SK-N-SH treated with all-trans-retinoic acid at 6 μM for 48 hours (cell line): ENCODE measurements around the gene DNAH9.
A peak's percentile ranks its signal among the peaks of the same experiment; 100 is the strongest.

Experiments
- ATAC-seq: fragments of 200-7000 bp; cut with Tn5 transposase; 3 replicates; pipeline ENCODE4 v1.9.1; 2020; ENCODE audit warnings: mild to moderate bottlenecking, moderate library complexity
- ARNTL ChIP-seq: fragments of 450-650 bp; formaldehyde crosslinking; IDR thresholded peaks from 2 replicates; pipeline ENCODE4 v1.5.0; 2020; ENCODE audit warnings: low read depth, mild to moderate bottlenecking, moderate library complexity, borderline replicate concordance
- CSDC2 ChIP-seq: fragments of 250-450 bp; sonication (Bioruptor Pico); IDR thresholded peaks from 2 replicates; pipeline ENCODE4 v1.5.0; 2020; ENCODE audit warnings: mild to moderate bottlenecking, moderate library complexity
- ESRRG ChIP-seq: fragments of 250-450 bp; sonication (Bioruptor Pico); IDR thresholded peaks from 2 replicates; pipeline ENCODE4 v1.6.1; 2021; ENCODE audit warnings: mild to moderate bottlenecking
- GLIS3 ChIP-seq: fragments of 250-450 bp; sonication (Bioruptor Pico); IDR thresholded peaks from 2 replicates; pipeline ENCODE4 v1.5.0; 2020; ENCODE audit warnings: mild to moderate bottlenecking, moderate library complexity
- ISL1 ChIP-seq: fragments of 250-450 bp; sonication (Bioruptor Pico); IDR thresholded peaks from 2 replicates; pipeline ENCODE4 v2.1.2; 2022; ENCODE audit warnings: mild to moderate bottlenecking, moderate library complexity
- OSR1 ChIP-seq: fragments of 250-450 bp; sonication (Bioruptor Pico); IDR thresholded peaks from 2 replicates; pipeline ENCODE4 v1.8.0; 2022; ENCODE audit warnings: moderate library complexity, mild to moderate bottlenecking, inconsistent platforms
- RARB ChIP-seq: fragments of 250-450 bp; sonication (Bioruptor Pico); IDR thresholded peaks from 2 replicates; pipeline ENCODE4 v1.8.0; 2021; ENCODE audit warnings: mild to moderate bottlenecking, moderate library complexity
- SNAI2 ChIP-seq: fragments of 250-450 bp; sonication (Bioruptor Pico); IDR thresholded peaks from 2 replicates; pipeline ENCODE4 v1.5.0; 2020; ENCODE audit warnings: mild to moderate bottlenecking, moderate library complexity
- TCF4 ChIP-seq: fragments of 250-450 bp; sonication (Bioruptor Pico); IDR thresholded peaks from 2 replicates; pipeline ENCODE4 v1.8.0; 2021; ENCODE audit warnings: mild to moderate bottlenecking, moderate library complexity, borderline replicate concordance
- TOX ChIP-seq: fragments of 250-450 bp; sonication (Bioruptor Pico); IDR thresholded peaks from 2 replicates; pipeline ENCODE4 v1.8.0; 2021; ENCODE audit warnings: mild to moderate bottlenecking, moderate library complexity, borderline replicate concordance
- ZC3H10 ChIP-seq: fragments of 250-450 bp; sonication (Bioruptor Pico); IDR thresholded peaks from 2 replicates; pipeline ENCODE4 v1.5.1; 2021; ENCODE audit warnings: mild to moderate bottlenecking, moderate library complexity
- ZFP3 ChIP-seq: fragments of 250-450 bp; sonication (Bioruptor Pico); IDR thresholded peaks from 2 replicates; pipeline ENCODE4 v1.5.0; 2020; ENCODE audit warnings: mild to moderate bottlenecking, moderate library complexity
- ZFP30 ChIP-seq: fragments of 450-650 bp; formaldehyde crosslinking; IDR thresholded peaks from 2 replicates; pipeline ENCODE4 v1.5.0; 2022; ENCODE audit warnings: mild to moderate bottlenecking, moderate library complexity
- ZNF565 ChIP-seq: fragments of 450-650 bp; formaldehyde crosslinking; conservative IDR thresholded peaks from 2 replicates; pipeline ENCODE4 v1.5.0; 2020; ENCODE audit warnings: low read depth, mild to moderate bottlenecking, moderate library complexity
- ZNF70 ChIP-seq: fragments of 450-650 bp; formaldehyde crosslinking; IDR thresholded peaks from 2 replicates; pipeline ENCODE4 v1.5.0; 2020; ENCODE audit warnings: mild to moderate bottlenecking, moderate library complexity
- ZNF8 ChIP-seq: fragments of 450-650 bp; formaldehyde crosslinking; IDR thresholded peaks from 2 replicates; pipeline ENCODE4 v1.5.0; 2020; ENCODE audit warnings: mild to moderate bottlenecking, moderate library complexity
- TF ChIP-seq, protein P1 (sequence below): fragments of 250-450 bp; sonication (Bioruptor Pico); IDR thresholded peaks from 2 replicates; pipeline ENCODE4 v1.5.1; 2021; ENCODE audit warnings: mild to moderate bottlenecking, moderate library complexity
- TF ChIP-seq, protein P2 (sequence below): fragments of 250-450 bp; sonication (Bioruptor Pico); IDR thresholded peaks from 2 replicates; pipeline ENCODE4 v1.5.1; 2020; ENCODE audit warnings: low read depth, mild to moderate bottlenecking, moderate library complexity
- TF ChIP-seq, protein P3 (sequence below): fragments of 250-450 bp; sonication (Bioruptor Pico); IDR thresholded peaks from 2 replicates; pipeline ENCODE4 v1.8.0; 2021; ENCODE audit warnings: low read depth, mild to moderate bottlenecking, moderate library complexity, borderline replicate concordance
- TF ChIP-seq, protein P4 (sequence below): fragments of 250-450 bp; sonication (Bioruptor Pico); IDR thresholded peaks from 2 replicates; pipeline ENCODE4 v1.8.0; 2020; ENCODE audit warnings: mild to moderate bottlenecking, moderate library complexity, borderline replicate concordance
- TF ChIP-seq, protein P5 (sequence below): fragments of 250-450 bp; sonication (Bioruptor Pico); IDR thresholded peaks from 2 replicates; pipeline ENCODE4 v1.5.0; 2020; ENCODE audit warnings: mild to moderate bottlenecking, moderate library complexity

The DNAH9 gene, protein sequence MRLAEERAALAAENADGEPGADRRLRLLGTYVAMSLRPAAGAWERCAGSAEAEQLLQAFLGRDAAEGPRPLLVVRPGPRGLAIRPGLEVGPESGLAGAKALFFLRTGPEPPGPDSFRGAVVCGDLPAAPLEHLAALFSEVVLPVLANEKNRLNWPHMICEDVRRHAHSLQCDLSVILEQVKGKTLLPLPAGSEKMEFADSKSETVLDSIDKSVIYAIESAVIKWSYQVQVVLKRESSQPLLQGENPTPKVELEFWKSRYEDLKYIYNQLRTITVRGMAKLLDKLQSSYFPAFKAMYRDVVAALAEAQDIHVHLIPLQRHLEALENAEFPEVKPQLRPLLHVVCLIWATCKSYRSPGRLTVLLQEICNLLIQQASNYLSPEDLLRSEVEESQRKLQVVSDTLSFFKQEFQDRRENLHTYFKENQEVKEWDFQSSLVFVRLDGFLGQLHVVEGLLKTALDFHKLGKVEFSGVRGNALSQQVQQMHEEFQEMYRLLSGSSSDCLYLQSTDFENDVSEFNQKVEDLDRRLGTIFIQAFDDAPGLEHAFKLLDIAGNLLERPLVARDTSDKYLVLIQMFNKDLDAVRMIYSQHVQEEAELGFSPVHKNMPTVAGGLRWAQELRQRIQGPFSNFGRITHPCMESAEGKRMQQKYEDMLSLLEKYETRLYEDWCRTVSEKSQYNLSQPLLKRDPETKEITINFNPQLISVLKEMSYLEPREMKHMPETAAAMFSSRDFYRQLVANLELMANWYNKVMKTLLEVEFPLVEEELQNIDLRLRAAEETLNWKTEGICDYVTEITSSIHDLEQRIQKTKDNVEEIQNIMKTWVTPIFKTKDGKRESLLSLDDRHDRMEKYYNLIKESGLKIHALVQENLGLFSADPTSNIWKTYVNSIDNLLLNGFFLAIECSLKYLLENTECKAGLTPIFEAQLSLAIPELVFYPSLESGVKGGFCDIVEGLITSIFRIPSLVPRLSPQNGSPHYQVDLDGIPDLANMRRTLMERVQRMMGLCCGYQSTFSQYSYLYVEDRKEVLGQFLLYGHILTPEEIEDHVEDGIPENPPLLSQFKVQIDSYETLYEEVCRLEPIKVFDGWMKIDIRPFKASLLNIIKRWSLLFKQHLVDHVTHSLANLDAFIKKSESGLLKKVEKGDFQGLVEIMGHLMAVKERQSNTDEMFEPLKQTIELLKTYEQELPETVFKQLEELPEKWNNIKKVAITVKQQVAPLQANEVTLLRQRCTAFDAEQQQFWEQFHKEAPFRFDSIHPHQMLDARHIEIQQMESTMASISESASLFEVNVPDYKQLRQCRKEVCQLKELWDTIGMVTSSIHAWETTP (N-terminal part only)

DNA sequence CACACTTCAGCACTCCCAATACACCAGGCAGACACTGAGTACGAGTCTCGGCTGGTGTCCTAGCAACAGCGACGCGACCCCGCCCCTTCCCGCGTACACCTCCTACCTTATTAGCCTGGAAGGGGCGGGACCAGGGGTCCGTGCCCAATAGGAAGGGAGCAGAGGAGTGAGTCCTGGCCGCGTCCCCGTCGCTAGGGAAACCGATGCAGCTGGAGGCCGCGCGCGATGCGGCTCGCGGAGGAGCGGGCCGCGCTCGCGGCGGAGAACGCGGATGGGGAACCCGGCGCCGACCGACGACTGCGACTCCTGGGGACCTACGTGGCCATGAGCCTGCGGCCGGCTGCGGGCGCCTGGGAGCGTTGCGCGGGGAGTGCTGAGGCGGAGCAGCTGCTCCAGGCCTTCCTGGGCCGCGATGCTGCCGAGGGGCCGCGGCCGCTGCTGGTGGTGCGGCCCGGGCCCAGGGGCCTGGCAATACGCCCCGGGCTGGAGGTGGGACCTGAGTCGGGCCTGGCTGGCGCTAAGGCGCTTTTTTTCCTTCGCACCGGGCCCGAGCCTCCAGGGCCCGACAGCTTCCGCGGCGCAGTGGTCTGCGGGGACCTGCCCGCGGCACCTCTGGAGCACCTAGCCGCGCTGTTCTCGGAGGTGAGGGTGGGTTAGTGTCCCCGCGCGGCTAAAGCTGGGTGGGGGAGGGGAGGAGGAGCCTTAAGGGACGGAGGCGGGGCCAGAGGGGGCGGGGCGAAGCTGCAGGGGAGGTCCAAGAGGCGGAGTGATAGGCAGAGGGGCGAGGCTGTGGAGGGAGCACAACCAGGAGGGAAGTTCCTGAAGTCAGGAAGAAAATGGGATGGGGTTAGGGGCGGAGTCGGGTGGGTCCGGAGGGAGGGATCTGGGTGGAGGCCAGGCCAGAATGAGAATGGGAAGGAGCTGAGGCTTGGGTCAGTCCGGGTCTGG is at the start of gene DNAH9:
TSS of gene DNAH9 (plus strand) at position 197 of the 948 bp plus-strand sequence. CDS start at position 226, 29 bp downstream.
- TF ChIP-seq GLIS3 (CRISPR knock-in tag) (no peak), ZNF8 (CRISPR knock-in tag) (no peak), TCF4 (CRISPR knock-in tag) (no peak), ZFP30 (CRISPR knock-in tag) (no peak), ARNTL (no peak), OSR1 (CRISPR knock-in tag) (no peak), ZNF565 (CRISPR knock-in tag) (no peak), ZFP3 (no peak), TOX (no peak), ESRRG (CRISPR knock-in tag) (no peak), RARB (CRISPR knock-in tag) (no peak), ZC3H10 (CRISPR knock-in tag) (no peak), ISL1 (CRISPR knock-in tag) (no peak), SNAI2 (CRISPR knock-in tag) (no peak)
- TF ChIP-seq, protein P1, sequence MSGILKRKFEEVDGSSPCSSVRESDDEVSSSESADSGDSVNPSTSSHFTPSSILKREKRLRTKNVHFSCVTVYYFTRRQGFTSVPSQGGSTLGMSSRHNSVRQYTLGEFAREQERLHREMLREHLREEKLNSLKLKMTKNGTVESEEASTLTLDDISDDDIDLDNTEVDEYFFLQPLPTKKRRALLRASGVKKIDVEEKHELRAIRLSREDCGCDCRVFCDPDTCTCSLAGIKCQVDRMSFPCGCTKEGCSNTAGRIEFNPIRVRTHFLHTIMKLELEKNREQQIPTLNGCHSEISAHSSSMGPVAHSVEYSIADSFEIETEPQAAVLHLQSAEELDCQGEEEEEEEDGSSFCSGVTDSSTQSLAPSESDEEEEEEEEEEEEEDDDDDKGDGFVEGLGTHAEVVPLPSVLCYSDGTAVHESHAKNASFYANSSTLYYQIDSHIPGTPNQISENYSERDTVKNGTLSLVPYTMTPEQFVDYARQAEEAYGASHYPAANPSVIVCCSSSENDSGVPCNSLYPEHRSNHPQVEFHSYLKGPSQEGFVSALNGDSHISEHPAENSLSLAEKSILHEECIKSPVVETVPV (CRISPR knock-in tag): no peak
- TF ChIP-seq, protein P2, sequence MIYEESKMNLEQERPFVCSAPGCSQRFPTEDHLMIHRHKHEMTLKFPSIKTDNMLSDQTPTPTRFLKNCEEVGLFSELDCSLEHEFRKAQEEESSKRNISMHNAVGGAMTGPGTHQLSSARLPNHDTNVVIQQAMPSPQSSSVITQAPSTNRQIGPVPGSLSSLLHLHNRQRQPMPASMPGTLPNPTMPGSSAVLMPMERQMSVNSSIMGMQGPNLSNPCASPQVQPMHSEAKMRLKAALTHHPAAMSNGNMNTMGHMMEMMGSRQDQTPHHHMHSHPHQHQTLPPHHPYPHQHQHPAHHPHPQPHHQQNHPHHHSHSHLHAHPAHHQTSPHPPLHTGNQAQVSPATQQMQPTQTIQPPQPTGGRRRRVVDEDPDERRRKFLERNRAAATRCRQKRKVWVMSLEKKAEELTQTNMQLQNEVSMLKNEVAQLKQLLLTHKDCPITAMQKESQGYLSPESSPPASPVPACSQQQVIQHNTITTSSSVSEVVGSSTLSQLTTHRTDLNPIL (CRISPR knock-in tag): no peak
- TF ChIP-seq, protein P3, sequence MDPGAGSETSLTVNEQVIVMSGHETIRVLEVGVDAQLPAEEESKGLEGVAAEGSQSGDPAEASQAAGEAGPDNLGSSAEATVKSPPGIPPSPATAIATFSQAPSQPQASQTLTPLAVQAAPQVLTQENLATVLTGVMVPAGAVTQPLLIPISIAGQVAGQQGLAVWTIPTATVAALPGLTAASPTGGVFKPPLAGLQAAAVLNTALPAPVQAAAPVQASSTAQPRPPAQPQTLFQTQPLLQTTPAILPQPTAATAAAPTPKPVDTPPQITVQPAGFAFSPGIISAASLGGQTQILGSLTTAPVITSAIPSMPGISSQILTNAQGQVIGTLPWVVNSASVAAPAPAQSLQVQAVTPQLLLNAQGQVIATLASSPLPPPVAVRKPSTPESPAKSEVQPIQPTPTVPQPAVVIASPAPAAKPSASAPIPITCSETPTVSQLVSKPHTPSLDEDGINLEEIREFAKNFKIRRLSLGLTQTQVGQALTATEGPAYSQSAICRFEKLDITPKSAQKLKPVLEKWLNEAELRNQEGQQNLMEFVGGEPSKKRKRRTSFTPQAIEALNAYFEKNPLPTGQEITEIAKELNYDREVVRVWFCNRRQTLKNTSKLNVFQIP (CRISPR knock-in tag): no peak
- TF ChIP-seq, protein P4, sequence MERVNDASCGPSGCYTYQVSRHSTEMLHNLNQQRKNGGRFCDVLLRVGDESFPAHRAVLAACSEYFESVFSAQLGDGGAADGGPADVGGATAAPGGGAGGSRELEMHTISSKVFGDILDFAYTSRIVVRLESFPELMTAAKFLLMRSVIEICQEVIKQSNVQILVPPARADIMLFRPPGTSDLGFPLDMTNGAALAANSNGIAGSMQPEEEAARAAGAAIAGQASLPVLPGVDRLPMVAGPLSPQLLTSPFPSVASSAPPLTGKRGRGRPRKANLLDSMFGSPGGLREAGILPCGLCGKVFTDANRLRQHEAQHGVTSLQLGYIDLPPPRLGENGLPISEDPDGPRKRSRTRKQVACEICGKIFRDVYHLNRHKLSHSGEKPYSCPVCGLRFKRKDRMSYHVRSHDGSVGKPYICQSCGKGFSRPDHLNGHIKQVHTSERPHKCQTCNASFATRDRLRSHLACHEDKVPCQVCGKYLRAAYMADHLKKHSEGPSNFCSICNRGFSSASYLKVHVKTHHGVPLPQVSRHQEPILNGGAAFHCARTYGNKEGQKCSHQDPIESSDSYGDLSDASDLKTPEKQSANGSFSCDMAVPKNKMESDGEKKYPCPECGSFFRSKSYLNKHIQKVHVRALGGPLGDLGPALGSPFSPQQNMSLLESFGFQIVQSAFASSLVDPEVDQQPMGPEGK: no peak
- ATAC-seq: peak; percentile 65; the same call in 1 of the 3 replicates

DNA sequence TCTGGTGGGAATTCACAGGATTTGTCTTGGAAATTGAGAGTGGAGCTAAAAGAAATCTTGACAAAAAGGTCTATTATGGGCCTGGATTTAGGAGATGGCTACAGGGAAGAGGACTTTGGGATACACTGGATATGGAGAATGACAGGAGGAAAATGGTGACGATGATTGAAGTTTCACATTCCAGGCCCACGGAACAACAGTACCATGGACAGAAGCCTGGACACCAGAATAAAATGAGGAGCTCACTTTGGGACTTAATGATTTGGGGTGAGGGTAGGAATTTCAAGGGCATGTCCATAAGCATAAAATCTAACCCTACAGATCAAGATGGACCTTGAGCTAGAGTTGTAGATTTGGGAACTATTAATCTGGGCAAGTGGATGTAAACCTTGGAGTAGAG is 47.8 kb upstream of the DNAH9 start:
- TF ChIP-seq ZNF565 (CRISPR knock-in tag): no peak
- no peak for TF ChIP-seq ZNF70 (CRISPR knock-in tag)
- TF ChIP-seq ZFP3: no peak
- TF ChIP-seq, protein P5, sequence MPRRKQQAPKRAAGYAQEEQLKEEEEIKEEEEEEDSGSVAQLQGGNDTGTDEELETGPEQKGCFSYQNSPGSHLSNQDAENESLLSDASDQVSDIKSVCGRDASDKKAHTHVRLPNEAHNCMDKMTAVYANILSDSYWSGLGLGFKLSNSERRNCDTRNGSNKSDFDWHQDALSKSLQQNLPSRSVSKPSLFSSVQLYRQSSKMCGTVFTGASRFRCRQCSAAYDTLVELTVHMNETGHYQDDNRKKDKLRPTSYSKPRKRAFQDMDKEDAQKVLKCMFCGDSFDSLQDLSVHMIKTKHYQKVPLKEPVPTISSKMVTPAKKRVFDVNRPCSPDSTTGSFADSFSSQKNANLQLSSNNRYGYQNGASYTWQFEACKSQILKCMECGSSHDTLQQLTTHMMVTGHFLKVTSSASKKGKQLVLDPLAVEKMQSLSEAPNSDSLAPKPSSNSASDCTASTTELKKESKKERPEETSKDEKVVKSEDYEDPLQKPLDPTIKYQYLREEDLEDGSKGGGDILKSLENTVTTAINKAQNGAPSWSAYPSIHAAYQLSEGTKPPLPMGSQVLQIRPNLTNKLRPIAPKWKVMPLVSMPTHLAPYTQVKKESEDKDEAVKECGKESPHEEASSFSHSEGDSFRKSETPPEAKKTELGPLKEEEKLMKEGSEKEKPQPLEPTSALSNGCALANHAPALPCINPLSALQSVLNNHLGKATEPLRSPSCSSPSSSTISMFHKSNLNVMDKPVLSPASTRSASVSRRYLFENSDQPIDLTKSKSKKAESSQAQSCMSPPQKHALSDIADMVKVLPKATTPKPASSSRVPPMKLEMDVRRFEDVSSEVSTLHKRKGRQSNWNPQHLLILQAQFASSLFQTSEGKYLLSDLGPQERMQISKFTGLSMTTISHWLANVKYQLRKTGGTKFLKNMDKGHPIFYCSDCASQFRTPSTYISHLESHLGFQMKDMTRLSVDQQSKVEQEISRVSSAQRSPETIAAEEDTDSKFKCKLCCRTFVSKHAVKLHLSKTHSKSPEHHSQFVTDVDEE (CRISPR knock-in tag): no peak
- TF ChIP-seq CSDC2 (CRISPR knock-in tag): no peak
- TF ChIP-seq, protein P1 (CRISPR knock-in tag): no peak
- no peak for TF ChIP-seq ZNF8 (CRISPR knock-in tag)
- no peak for TF ChIP-seq ZFP30 (CRISPR knock-in tag)
- TF ChIP-seq TOX: no peak
- no peak for TF ChIP-seq ESRRG (CRISPR knock-in tag)
- TF ChIP-seq, all 23 proteins: peak for 0
- no peak for ATAC-seq
